PC-3 (cell line): ENCODE data around the gene CYP19A1. TPM values are rescaled to one million over a fixed set of nuclear protein-coding genes. Genes with fewer than 3 reads are reported as not detected.

Source experiments
- ATAC-seq: fragments of 200-7000 bp; cut with Tn5 transposase; 2 replicates; pipeline ENCODE4 v1.9.1; 2020; ENCODE audit warnings: mild to moderate bottlenecking, moderate library complexity
- BruUV-seq: library from RNA; stranded (reverse); fragments of 400-500 nt; replicated peaks from 2 replicates; lab custom pipeline; 2021; lab: Mats Ljungman, UMichigan
- CTCF ChIA-PET: fragments of 300-600 bp; sonication (Branson Sonifier 250); formaldehyde crosslinking; loops from one replicate; lab custom pipeline; 2022; ENCODE audit warnings: antibody characterized with exemption; lab: Charles Lee
- POLR2A ChIA-PET: fragments of 300-600 bp; sonication (Branson Sonifier 250); formaldehyde crosslinking; loops from one replicate; lab custom pipeline; 2022; ENCODE audit warnings: antibody characterized with exemption; ENCODE audit not compliant: unreplicated experiment; lab: Charles Lee
- DNase-seq: peaks from one replicate; pipeline ENCODE4 v3.0.0-alpha.2; 2015
- H2AFZ ChIP-seq: fragments of 300-600 bp; sonication (generic); 2 replicates; pipeline ENCODE4 v1.6.0; 2016; ENCODE audit warnings: antibody characterized with exemption, low read length
- H3F3A ChIP-seq: fragments of 300-600 bp; sonication (generic); one replicate; pipeline ENCODE4 v1.6.0; 2017; ENCODE audit warnings: antibody characterized with exemption, low read length, control low read depth, mild to moderate bottlenecking; ENCODE audit not compliant: unreplicated experiment
- H3K27ac ChIP-seq: fragments of 300-600 bp; sonication (generic); 2 replicates; pipeline ENCODE4 v1.5.1; 2016; ENCODE audit warnings: mild to moderate bottlenecking, low read length
- H3K27me3 ChIP-seq: fragments of 300-600 bp; sonication (generic); 2 replicates; pipeline ENCODE4 v1.6.1; 2016; ENCODE audit warnings: low read length, mixed read lengths
- H3K36me3 ChIP-seq: fragments of 300-600 bp; sonication (generic); 2 replicates; pipeline ENCODE4 v1.6.1; 2016; ENCODE audit warnings: low read depth, mixed run types, low read length, mixed read lengths
- H3K4me1 ChIP-seq: fragments of 300-600 bp; sonication (generic); 2 replicates; pipeline ENCODE4 v1.5.1; 2016; ENCODE audit warnings: low read length; ENCODE audit not compliant: insufficient read depth
- H3K4me2 ChIP-seq: fragments of 300-600 bp; sonication (generic); 2 replicates; pipeline ENCODE4 v1.6.0; 2016; ENCODE audit warnings: low read length
- H3K4me3 ChIP-seq: fragments of 300-600 bp; sonication (generic); 2 replicates; pipeline ENCODE4 v1.5.1; 2016; ENCODE audit warnings: mild to moderate bottlenecking, low read length, mixed read lengths
- H3K79me2 ChIP-seq: fragments of 300-600 bp; sonication (generic); 2 replicates; pipeline ENCODE4 v1.6.1; 2017; ENCODE audit warnings: low read length, mixed read lengths
- H3K9ac ChIP-seq: fragments of 300-600 bp; sonication (generic); 2 replicates; pipeline ENCODE4 v1.6.0; 2016; ENCODE audit warnings: mild to moderate bottlenecking, low read length
- H3K9me2 ChIP-seq: fragments of 300-600 bp; sonication (generic); replicated peaks from 2 replicates; pipeline ENCODE4 v1.6.1; 2016; ENCODE audit warnings: mixed run types, low read length, mixed read lengths
- H3K9me3 ChIP-seq: fragments of 300-600 bp; sonication (generic); 2 replicates; pipeline ENCODE4 v1.6.1; 2016; ENCODE audit warnings: low read length, mixed read lengths
- H4K20me1 ChIP-seq: fragments of 300-600 bp; sonication (generic); 2 replicates; pipeline ENCODE4 v1.6.1; 2016; ENCODE audit warnings: low read length, mixed read lengths
- CTCF ChIP-seq: fragments of 300-600 bp; sonication (generic); conservative IDR thresholded peaks from 2 replicates; pipeline ENCODE4 v1.5.1; 2017; ENCODE audit warnings: antibody characterized with exemption, low read depth, mild to moderate bottlenecking, low read length
- EZH2 ChIP-seq: fragments of 300-600 bp; sonication (generic); IDR thresholded peaks from one replicate; pipeline ENCODE4 v1.6.1; 2017; ENCODE audit warnings: antibody characterized with exemption, mild to moderate bottlenecking, low read length; ENCODE audit not compliant: unreplicated experiment
- EZH2phosphoT487 ChIP-seq: fragments of 300-600 bp; sonication (generic); IDR thresholded peaks from 2 replicates; pipeline ENCODE4 v1.6.1; 2018; ENCODE audit warnings: mild to moderate bottlenecking, antibody characterized with exemption, low read length, borderline replicate concordance
- intact Hi-C: fragments of 100-400 bp; cut with micrococcal nuclease; formaldehyde crosslinking; loops from 2 replicates; pipeline ENCODE4 v1.9.0; 2023
- total RNA-seq: library from RNA; depleted of rRNA; stranded (reverse); fragments of >200 nt; gene quantifications from 2 replicates; pipeline ENCODE4 v1.2.3, GENCODE V29; 2014

CYP19A1 gene
- total RNA-seq, 1 experiment from 2014 or later = not detected

GRCh38 chr15:51333571-51333970, 4.8 kb downstream of the CYP19A1 start:
- no peak overlapping the region for H3K4me3 ChIP-seq
- no peak overlapping the region for H3K4me2 ChIP-seq
- BruUV-seq = no TSS peak
- no peaks in the 10 kb centered on the region for H3K9me2 ChIP-seq
- TF ChIP-seq EZH2phosphoT487 (no peak), EZH2 (no peak), CTCF (no peak)
- no peak overlapping the region for H3K27ac ChIP-seq
- H2AFZ ChIP-seq = no peak overlapping the region
- no peak overlapping the region for H3K9ac ChIP-seq
- no peaks in the 10 kb centered on the region for H3F3A ChIP-seq
- no peaks in the 10 kb centered on the region for H3K36me3 ChIP-seq
- ChIA-PET POLR2A (no interaction called here), CTCF (no interaction called here)
- no peaks in the 10 kb centered on the region for H4K20me1 ChIP-seq
- H3K4me1 ChIP-seq = no peaks in the 10 kb centered on the region
- ATAC-seq (no peak), DNase-seq (no peak)
- intact Hi-C loops = no loop called here
- H3K9me3 ChIP-seq = no peaks in the 10 kb centered on the region
- no peaks in the 10 kb centered on the region for H3K79me2 ChIP-seq
- no peaks in the 10 kb centered on the region for H3K27me3 ChIP-seq

GRCh38 chr15:51332206-51333147, 5.9 kb downstream of the CYP19A1 start:
- Histone ChIP-seq H3K9me3 (no peaks in the 10 kb centered on the region), H2AFZ (no peak overlapping the region), H3F3A (no peaks in the 10 kb centered on the region), H3K27ac (no peak overlapping the region), H3K9me2 (no peaks in the 10 kb centered on the region), H3K4me3 (no peak overlapping the region), H3K27me3 (no peaks in the 10 kb centered on the region), H3K4me2 (no peak overlapping the region), H3K36me3 (no peaks in the 10 kb centered on the region), H3K9ac (no peak overlapping the region), H3K79me2 (no peaks in the 10 kb centered on the region), H3K4me1 (no peaks in the 10 kb centered on the region), H4K20me1 (no peaks in the 10 kb centered on the region)
- ChIA-PET POLR2A (no interaction called here), CTCF (no interaction called here)
- ATAC-seq = no peak
- intact Hi-C loops = no loop called here
- no peak for TF ChIP-seq EZH2phosphoT487
- no peak for TF ChIP-seq CTCF
- no peak for TF ChIP-seq EZH2
- BruUV-seq = no TSS peak
- DNase-seq = no peak

- DNase-seq = no peak
- H2AFZ ChIP-seq = no peak overlapping the region
- no peaks in the 10 kb centered on the region for H4K20me1 ChIP-seq
- BruUV-seq = no TSS peak
- H3K4me3 ChIP-seq = no peak overlapping the region
- no peak for ATAC-seq
- intact Hi-C loops = no loop called here
- POLR2A ChIA-PET = no interaction called here
- no peaks in the 10 kb centered on the region for H3K9me2 ChIP-seq
- H3F3A ChIP-seq = no peaks in the 10 kb centered on the region
- no peak overlapping the region for H3K27ac ChIP-seq
- no peaks in the 10 kb centered on the region for H3K79me2 ChIP-seq
- H3K4me1 ChIP-seq = no peaks in the 10 kb centered on the region
- H3K36me3 ChIP-seq = no peaks in the 10 kb centered on the region
- H3K27me3 ChIP-seq = no peaks in the 10 kb centered on the region
- TF ChIP-seq EZH2phosphoT487 (no peak), CTCF (no peak), EZH2 (no peak)
- no peaks in the 10 kb centered on the region for H3K9me3 ChIP-seq
- H3K9ac ChIP-seq = no peak overlapping the region
- CTCF ChIA-PET = no interaction called here
- H3K4me2 ChIP-seq = no peak overlapping the region
Observed at GRCh38 chr15:51331141-51331540, 7.3 kb downstream of the CYP19A1 start.
